ENCODE results near the gene SCG5. TPM values are rescaled to one million over a fixed set of nuclear protein-coding genes. Genes with fewer than 3 reads are reported as not detected.
A peak's percentile ranks its signal among the peaks of the same experiment; 100 is the strongest.

Gene SCG5
- total and polyA plus RNA-seq, 4 donors, result 0.77 to 4.9 (median 0.96) TPM

DNA sequence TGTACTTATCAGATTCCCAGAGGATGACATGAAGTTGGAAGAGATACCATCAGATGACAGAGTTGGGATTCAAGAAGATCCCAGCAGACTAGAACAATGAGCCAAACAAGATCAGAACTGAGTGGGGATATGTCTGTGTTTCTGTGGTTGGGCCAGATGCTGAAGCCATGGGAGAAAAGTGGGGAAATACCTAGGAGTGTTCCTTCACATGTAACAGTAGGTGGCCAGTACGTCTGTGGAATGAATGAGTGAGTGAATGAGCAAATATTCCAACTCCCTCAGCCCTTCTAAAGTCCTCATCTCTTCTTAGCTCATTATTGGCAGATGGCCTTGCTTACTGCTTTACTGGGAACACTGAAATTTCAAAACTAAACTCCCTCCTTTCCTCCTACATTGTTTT, 44.1 kb downstream of the SCG5 start:
- no peak overlapping the region for H3K27ac ChIP-seq (ENCODE audit: low read depth in 1 of 2, low read length in 1 of 2)
- WGBS, 2 donors, result 69 to 77% methylated on average over 1 of the region's 1 CpG

DNA sequence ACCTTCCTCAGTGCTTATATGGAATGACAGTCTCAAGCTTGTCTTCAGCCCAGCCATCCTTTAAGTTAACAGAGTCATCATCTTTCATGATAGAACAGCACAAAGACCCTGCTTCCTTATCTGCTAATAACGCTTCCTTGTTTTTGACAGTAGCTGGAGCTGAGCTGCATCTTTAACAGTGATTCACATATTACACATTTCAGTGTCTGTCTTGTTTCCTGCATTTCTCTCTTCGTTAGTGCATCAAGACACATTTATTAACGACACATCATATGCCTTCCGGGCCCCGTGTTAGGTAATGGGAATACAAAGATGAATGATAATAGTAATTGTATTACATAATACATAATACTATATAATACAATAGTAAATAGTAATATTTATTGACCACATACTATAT, 46.0 kb downstream of the SCG5 start:
- Histone ChIP-seq H3K4me1 (ENCODE audit: control insufficient read depth in 5 of 5, insufficient read depth in 5 of 5, low read length in 5 of 5) (no peaks in the 10 kb centered on the region), H3K4me3 (no peak overlapping the region), H3K27me3 (ENCODE audit: control insufficient read depth in 3 of 3, insufficient read depth in 3 of 3, low read length in 2 of 3) (no peaks in the 10 kb centered on the region), H3K27ac (ENCODE audit: low read depth in 1 of 2, low read length in 1 of 2) (no peak overlapping the region), H3K9me3 (ENCODE audit: control insufficient read depth in 4 of 4, insufficient read depth in 3 of 4, low read length in 3 of 4) (peaks cover 0 to 4% (median 0%) of the 10 kb centered on the region in 4 donors), H3K9ac (ENCODE audit: insufficient read depth in 1 of 2, low read length in 2 of 2) (no peak overlapping the region), H3K36me3 (ENCODE audit: control insufficient read depth in 4 of 4, insufficient read depth in 4 of 4, low read length in 4 of 4) (no peaks in the 10 kb centered on the region)
- DNase-seq (no peak), ATAC-seq (ENCODE audit: insufficient read depth, low FRiP score) (no peak)
- TF ChIP-seq, protein P1, sequence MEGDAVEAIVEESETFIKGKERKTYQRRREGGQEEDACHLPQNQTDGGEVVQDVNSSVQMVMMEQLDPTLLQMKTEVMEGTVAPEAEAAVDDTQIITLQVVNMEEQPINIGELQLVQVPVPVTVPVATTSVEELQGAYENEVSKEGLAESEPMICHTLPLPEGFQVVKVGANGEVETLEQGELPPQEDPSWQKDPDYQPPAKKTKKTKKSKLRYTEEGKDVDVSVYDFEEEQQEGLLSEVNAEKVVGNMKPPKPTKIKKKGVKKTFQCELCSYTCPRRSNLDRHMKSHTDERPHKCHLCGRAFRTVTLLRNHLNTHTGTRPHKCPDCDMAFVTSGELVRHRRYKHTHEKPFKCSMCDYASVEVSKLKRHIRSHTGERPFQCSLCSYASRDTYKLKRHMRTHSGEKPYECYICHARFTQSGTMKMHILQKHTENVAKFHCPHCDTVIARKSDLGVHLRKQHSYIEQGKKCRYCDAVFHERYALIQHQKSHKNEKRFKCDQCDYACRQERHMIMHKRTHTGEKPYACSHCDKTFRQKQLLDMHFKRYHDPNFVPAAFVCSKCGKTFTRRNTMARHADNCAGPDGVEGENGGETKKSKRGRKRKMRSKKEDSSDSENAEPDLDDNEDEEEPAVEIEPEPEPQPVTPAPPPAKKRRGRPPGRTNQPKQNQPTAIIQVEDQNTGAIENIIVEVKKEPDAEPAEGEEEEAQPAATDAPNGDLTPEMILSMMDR (IDR thresholded peaks at IDR 0.05; ENCODE audit: control extremely low read depth, extremely low read depth), result no peak
- 75 to 77% methylated on average over 5 of the region's 5 CpGs for WGBS, 2 donors

More for the DNA sequence above, 44.1 kb downstream of the SCG5 start:
- Histone ChIP-seq H3K4me1 (ENCODE audit: control insufficient read depth in 5 of 5, insufficient read depth in 5 of 5, low read length in 5 of 5) (no peaks in the 10 kb centered on the region), H3K9me3 (ENCODE audit: control insufficient read depth in 4 of 4, insufficient read depth in 3 of 4, low read length in 3 of 4) (peaks cover 0 to 4% (median 0%) of the 10 kb centered on the region in 4 donors), H3K9ac (ENCODE audit: insufficient read depth in 1 of 2, low read length in 2 of 2) (no peak overlapping the region), H3K36me3 (ENCODE audit: control insufficient read depth in 4 of 4, insufficient read depth in 4 of 4, low read length in 4 of 4) (no peaks in the 10 kb centered on the region), H3K27me3 (ENCODE audit: control insufficient read depth in 3 of 3, insufficient read depth in 3 of 3, low read length in 2 of 3) (no peaks in the 10 kb centered on the region), H3K4me3 (no peak overlapping the region)
- no peak for ATAC-seq (ENCODE audit: insufficient read depth, low FRiP score)
- TF ChIP-seq, protein P1 (IDR thresholded peaks at IDR 0.05; ENCODE audit: control extremely low read depth, extremely low read depth), result no peak
- no peak for DNase-seq

DNA sequence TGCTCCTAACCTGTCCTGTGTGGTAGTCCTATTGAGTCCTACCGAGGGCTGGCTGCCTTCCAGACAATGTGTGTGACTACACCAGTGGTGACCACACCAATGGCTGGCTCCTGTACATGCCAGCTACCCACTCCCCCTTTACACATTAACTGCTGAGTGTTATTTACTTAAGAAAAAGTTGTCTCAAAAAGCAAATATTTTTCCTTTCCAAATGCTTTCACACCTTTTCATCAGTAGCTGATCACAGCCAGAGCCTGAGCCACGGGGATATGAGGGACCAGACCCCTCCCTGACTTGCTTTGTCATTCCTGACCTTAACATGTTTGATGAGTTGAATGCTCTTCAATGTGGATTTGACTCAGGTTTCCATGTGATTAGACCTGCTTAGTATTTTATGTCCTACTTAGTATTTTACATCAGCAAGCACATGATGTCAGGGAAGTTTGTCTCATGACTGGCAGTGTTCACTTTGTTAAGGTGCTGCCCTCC, 46.7 kb downstream of the SCG5 start:
- no peaks in the 10 kb centered on the region for H3K4me1 ChIP-seq (ENCODE audit: control insufficient read depth in 5 of 5, insufficient read depth in 5 of 5, low read length in 5 of 5)
- TF ChIP-seq, protein P1 (IDR thresholded peaks at IDR 0.05; ENCODE audit: control extremely low read depth, extremely low read depth), result no peak
- H3K9ac ChIP-seq (ENCODE audit: insufficient read depth in 1 of 2, low read length in 2 of 2), result no peak overlapping the region
- DNase-seq, result peak; percentile 51 to 72 (median 58)
- no peak for ATAC-seq (ENCODE audit: insufficient read depth, low FRiP score)
- no peaks in the 10 kb centered on the region for H3K27me3 ChIP-seq (ENCODE audit: control insufficient read depth in 3 of 3, insufficient read depth in 3 of 3, low read length in 2 of 3)
- H3K36me3 ChIP-seq (ENCODE audit: control insufficient read depth in 4 of 4, insufficient read depth in 4 of 4, low read length in 4 of 4), result no peaks in the 10 kb centered on the region
- H3K9me3 ChIP-seq (ENCODE audit: control insufficient read depth in 4 of 4, insufficient read depth in 3 of 4, low read length in 3 of 4), result peaks cover 0 to 4% (median 0%) of the 10 kb centered on the region in 4 donors
- no peak overlapping the region for H3K4me3 ChIP-seq
- 53 to 73% methylated on average over 2 of the region's 2 CpGs for WGBS, 2 donors
- no peak overlapping the region for H3K27ac ChIP-seq (ENCODE audit: low read depth in 1 of 2, low read length in 1 of 2)
